DMS79 (cell line): ENCODE measurements around the gene MYCL.
A peak's percentile ranks its signal among the peaks of the same experiment; 100 is the strongest.
"Not testable (repeated sequence)": the region's sequence is repeated elsewhere in the genome, so short reads cannot be mapped to it uniquely, and the experiment has no call there.

ENCODE experiments used
- DNase-seq: peaks from one replicate; lab custom pipeline; 2025; lab: John Stamatoyannopoulos, UW

The MYCL gene

DNA sequence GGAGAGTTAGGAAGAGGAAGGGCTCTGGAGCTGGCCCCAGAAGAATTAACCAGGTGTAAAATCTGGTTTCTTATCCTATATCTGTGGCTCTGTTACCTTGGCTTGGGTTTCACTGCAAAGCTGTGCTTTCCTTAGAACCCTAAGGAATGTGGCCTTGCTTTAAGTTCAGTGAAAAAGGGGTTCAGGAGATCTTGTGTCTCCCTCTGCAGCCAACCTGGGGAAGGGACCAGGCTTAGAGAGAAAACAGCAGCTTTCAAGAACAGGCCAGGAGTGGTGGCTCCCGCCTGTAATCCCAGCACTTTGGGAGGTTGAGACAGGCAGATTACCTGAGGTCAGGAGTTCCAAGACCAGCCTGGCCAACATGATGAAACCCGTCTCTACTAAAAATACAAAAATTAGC is 16.1 kb upstream of the MYCL start:
- DNase-seq, result no peak

DNA sequence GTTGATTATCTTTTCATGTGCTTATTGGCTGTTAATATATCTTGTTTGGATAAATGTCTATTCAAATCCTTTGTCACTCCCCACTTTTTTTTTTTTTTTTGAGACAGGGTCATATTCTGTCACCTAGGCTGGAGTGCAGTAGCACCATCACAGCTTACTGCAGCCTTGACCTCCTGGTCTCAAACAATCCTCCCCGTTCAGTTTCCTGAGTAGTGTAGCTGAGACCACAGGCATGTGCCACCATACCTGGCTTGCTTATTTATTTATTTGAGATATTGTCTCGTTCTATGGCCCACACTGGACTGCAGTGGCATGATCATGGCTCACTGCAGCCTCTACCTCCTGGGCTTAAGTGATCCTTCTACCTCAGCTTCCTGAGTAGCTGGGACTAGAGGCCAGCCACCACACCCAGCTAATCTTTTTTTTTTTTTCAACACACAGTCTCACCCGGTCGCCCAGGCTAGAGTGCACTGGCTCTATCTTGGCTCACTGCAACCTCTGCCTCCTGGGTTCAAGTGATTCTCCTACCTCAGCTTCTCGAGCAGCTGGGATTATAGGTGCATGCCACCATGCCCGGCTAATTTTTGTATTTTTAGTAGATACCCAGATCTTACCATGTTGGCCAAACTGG is 13.9 kb upstream of the MYCL start:
- DNase-seq, result no peak

DNA sequence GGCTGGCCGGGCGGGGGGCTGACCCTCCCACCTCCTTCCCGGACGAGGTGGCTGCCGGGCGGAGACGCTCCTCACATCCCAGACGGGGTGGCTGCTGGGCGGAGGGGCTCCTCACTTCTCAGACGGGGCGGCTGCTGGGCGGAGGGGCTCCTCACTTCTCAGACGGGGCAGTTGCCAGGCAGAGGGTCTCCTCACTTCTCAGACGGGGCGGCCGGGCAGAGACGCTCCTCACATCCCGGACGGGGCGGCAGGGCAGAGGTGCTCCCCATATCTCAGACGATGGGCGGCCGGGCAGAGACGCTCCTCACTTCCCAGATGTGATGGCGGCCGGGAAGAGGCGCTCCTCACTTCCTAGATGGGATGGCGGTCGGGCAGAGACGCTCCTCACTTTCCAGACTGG is 11.4 kb upstream of the MYCL start:
- not testable (repeated sequence) for DNase-seq

DNA sequence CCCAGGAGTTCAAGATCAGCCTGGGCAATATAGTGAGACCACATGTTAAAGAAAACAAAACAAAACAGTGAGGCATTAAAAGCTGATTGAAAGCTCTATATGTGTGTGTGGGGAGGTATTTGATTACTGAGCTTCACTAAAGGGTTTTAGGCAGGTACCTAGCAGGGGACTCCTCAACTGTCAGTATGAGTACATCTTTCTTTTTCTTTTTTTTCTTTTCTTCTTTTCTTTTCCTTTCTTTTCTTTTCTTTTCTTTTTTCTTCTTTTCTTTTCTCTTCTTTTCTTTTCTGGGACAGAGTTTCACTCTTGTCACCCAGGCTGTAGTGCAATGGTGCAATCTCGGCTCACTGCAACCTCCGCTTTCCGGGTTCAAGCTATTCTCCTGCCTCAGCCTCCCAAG is 8.5 kb upstream of the MYCL start:
- DNase-seq, result no peak

DNA sequence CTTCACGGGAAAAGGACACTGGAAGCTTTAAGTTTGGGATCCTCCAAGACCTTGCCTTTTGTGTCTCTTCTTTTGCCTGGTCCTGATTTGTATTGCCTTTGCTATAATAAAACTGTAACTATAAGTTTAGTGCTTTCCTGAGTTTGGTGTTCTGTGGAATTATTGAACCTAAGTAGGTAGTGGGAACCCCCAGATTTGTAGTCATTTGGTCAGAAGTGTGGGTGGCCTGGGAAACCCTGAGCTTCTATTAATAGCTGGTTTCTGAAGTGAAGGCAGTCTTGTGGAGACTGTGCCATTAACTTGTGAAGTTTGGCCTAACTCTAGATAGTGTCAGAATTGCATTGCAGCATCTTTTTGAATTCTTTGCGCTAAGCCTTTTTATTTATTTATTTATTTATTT is 6.8 kb upstream of the MYCL start:
- DNase-seq, result no peak

DNA sequence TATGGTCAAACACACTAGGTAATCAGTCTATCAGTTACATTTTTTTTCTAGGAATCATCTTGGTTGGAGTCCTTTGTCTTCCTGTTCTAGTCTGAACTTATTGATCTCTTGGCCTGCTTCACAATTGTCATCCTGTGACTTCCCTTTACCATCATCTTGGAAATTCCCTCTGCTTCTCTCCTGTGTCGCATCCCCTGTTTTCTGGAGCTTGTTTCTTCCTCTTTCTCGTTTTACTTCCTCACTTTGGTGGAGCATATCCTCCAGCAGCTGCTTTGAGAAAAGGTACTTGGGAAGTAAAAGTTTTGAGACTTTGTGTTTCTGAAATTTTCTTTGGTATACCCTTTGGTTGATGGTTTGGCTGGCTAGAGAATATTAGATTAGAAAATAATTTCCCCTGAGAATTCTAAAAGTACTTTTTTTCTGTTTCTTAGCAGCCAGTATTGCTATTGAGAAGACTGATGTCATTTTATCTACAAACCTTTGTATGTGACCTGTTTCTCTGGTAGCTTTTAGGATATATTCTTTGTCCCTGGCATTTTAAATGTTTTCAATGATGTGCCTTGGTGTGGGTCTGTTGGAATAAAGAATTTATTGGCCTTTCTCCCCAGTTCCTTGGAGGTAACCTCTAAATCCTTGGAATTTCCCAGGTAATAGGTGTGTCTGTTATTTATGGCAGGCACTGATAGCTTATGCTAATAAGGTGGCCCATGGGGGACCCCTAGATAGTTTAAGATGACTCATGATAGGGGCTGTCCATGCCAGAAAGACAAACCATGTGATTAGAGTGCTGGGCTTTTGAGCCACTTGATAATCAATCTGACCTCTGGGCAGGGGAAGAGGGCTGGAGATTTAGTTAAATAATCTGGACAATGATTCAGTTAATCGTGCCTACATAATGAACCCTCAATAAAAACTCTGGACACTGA is 6.1 kb upstream of the MYCL start:
- no peak for DNase-seq

DNA sequence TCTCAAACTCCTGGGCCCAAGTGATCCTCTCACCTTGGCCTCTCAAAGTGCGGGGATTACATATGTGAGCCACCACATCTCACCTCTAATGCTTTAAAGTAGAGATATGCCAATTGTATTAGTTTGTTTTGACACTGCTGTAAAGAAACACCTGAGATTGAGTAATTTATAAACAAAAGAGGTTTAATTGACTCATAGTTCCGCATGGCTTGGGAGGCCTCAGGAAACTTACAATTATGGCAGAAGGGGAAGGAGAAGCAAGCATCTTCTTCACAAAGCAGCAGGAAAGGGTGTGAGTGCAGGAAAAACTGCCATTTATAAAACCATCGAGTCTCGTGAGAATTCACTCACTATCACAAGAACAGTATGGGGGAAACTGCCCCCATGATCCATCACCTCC is 3.5 kb upstream of the MYCL start:
- no peak for DNase-seq

DNA sequence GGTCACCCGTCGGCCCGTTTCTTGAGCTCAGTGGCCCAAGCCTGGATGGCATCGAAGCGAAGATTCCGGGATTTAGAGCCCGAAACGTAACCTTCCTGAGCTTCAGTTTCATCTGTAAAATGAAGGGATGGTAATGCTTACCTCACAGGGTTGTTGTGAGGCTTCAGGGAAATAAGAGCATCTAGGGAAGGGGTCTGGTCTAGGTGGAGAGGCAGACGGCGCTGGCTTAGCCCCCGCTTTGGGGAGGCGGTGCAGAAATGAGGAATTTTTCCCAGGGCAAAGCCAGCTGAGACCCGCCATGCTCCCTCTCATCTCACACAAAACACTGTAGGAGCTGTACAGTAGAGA is 717 bp upstream of the MYCL start:
- no peak for DNase-seq

DNA sequence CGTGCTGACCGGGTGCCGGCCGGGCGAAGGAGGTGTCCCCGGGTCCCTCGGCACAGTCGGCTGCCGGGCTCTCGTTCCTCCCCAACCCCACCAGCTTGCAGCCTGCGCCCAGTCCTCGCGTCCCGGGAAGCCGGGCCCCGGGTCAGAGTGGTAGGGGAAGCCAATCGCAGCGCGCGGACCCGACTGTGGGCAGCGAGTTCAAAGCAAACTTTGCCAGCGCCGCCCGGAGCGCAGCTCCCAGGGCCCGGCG is 328 bp downstream of the MYCL start:
- peak; percentile 28 for DNase-seq

DNA sequence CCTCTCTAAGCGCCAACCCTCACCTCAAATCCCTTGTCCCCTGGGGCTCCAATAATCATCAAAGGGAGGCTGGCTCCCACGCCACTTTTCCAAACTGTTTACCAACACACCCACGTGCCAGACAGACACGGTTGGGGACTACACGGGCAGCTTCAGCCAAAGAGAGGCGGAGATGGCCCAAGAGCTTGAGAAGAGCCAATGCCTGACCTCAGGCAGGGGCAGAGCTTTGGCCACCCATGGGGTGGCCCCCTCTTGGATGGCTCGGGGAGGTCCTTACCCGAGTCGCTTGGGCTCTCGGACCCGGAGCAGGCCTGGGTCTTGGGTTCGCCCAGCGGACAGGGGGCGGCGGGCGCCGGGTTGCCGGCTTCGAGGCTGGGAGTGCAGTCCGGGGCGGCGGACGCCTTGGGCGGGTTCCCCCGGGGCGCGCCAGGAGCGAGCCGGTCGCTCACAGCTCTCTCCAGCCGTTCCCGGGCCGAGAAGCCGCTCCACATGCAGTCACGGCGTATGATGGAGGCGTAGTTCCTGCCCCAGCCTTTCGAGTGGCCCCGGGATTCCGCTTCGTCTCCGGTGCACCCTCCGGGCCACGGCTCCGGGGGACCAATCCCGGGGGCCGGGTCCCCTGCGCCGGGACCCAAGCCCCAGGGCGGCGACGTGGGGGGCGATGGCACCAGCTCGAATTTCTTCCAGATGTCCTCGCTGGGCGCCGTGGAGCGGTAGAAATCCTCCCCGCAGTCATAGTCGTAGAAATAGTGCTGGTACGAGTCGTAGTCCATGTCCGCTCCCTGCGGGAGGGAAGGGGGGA is 854 bp downstream of the MYCL start:
- DNase-seq, result no peak

DNA sequence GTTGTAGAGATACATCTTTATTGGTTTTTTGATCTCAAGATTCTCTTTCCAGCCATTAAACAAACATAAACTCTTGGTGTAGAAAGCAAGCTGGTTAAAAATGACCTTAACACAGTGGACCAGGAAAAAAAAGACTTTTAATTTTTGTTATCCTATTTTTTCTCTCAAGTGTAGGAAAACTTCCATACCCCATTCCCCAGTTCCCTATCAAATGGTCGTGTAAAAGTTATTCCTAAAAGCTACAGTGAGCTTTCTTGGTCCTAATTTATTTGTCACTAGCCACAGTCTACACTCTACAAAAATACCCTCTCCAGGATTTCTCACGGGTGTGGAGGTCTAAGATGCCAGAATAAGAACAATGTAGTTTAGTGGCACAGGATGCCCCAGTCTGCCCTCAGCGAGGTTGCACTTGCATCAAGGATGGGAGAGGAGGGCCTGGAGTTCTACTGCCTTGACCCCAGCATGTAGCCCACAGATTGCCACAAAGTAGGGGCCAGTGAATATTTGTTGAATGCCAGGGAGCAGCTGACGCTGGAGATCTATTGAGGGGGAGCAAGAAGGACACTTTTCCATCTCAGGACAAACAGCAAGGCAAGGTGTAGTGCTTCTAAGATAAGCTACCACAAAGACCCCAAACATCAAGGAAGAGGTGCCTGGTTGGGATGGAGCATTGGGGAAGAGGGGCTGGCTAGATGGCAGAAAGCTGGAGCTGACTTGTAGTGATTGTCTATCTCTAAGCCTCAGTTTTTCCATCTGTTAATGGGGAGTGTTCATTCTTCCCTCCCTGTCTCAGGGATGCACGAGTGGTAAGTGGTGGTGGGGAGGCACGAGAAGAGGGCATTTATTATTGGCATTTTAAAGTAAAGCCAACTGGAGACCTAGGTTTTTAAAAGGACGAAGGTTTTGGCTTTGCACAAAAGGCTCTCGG is 1.8 kb downstream of the MYCL start:
- no peak for DNase-seq

DNA sequence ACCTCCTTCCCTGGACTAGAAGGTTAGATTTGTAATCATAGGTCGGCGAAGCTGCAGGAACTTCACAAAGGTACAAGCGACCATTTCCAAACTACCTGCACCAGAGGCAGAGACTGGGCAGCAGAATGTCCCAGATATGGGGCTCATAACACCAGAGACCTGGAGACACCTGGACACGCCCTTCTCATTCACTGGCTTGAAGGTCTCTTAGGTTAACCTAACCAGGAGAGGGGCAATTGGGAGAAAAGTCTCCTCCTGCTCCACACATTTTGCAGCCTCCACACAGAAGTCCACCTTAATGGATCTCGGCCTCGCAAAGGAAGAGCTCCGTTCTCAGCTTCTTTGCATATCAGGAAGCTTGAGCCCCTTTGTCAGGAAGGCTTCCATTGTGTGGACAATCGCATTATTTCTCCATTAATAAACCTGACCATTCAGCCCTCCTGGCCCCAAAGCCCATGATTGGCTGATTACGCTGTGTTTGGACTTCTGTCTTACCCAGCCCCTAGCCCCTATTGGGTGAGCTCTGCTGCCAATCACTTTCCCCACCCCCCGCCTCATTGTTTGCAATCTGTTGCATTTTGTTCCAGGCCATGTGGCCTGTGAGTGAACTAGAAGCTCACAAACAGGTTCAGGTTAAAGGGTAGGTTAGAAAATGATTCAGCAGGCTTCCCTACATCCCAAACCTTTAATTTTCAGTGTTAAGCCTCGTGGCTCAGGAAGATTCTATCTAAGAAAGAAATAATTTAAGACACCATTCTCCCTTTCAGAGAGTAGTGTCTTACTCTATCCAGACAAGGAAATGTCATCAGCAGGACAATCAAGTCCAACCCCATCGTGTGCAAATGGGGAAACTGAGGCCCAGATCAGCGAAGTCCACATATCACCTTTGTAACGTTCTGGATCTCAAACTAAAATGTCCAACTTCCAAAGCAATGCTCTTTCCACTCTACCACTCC is 2.8 kb downstream of the MYCL start:
- no peak for DNase-seq

DNA sequence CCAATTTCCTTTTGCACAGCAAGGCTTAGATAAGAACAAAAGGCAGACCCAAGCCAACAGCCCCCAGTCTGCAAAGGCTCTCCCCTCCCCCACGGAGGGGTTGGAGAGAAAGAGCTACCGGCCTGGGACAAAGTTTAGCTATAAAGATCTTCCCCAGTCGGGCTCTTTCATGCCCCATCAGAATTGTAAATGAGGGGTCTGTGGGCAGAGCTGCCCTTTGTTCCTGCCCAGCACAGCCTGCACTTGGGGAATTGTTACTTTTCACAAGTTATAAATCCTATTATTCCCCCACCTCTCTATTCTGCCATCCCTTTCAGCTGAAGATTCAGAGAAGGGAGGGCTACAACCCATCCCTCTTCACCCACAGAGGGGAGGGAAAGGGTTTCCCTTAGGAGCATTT is 3.5 kb downstream of the MYCL start:
- no peak for DNase-seq

DNA sequence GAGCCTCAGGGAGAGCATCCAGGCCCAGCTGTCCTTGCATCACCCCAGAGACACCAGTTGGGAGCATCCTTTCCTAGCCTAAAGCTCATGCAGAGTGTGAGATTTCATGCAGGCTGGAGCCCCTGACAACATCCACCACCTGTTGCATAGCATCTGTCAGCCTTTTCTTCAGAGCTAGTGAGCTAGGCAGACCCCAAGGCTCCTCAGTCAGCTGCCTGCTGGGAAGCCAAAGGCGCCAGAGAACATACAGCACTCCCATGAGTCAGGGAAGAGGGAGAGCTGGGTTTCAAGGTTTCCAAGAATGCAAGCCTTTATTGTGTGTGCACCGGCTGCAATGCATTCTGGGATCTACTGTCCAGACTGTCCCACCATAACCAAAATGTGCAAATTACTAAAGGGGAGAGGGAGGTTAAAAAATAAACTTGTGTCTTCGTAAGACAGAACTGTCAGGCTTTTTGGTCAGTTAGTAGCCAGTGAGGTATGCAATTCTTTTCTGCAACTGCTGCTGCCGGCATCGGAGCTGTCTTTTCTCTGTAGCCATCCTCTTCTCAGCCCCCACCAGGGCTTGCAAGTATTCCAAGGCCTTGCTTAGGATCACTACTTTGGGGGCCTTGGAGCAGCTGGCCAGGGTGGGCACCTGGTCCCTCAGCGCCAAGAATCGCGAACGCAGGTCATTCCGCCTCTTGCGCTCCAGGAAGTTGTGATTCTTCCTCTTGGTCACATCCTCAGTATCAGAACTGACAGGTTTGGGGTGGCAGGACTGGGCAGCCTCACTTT is 4.6 kb downstream of the MYCL start:
- no peak for DNase-seq

DNA sequence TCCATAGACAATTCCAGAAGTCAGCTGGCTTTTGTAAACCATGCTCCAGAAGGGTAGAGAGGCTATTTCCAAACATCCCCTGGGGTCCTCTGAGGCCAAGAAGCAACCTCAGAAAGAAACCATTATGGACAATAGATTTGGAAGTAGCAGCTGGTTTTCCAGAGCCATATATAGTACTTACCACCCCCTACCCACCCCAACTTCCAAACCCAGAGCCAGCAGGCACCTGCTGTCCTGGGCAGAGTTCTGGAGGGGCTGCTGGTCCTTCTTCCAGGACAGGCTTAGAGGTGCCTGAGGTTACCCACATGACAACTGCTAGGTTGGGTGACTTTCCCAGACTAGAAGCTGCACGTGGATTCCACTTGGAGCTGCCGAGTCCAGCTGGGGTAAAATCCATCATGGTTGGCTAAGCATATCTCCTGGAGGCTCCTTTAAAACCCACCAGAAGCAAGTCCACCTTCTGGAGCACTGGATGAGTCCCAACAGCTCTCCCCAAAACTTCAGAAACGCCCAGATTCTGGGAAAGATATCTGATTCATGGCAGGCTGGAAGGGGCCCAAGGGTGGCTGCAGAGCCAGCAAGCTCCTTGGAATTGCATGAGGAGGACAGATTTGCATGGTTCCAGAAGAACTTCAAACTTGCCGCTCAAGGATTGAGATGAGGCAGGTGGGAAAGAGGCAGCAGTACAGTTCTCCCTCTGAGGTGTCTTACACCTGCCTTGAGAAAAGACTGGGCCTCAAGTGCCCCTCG is 5.8 kb downstream of the MYCL start:
- no peak for DNase-seq

DNA sequence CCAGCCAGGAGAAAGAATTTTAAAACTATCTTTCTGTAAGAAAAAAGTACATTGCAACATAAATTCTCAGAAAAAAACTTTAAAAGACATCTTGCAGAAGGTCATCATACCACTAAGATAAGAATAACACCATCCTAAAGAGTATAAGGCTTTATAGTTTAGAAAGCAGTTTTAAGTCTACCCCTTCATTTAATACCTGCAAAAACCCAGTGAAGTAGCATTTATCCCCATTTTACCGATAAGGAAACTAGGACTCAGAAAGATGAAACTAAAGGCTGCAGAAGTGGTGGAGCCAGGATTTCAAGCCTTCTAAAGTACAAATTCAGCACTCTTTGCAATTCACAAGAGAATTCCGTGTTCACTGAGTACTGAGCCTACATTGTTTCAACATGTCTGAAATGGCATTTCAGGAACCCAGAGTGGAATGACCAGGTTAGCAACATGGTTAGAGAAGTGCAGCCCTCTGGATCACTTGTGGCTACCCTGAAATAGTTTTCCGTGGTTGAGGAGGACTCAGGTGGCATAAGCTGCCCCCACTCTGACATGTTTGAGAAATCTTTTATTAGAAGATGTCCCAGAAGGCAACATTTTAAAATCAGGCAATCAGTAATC is 6.7 kb downstream of the MYCL start:
- no peak for DNase-seq

DNA sequence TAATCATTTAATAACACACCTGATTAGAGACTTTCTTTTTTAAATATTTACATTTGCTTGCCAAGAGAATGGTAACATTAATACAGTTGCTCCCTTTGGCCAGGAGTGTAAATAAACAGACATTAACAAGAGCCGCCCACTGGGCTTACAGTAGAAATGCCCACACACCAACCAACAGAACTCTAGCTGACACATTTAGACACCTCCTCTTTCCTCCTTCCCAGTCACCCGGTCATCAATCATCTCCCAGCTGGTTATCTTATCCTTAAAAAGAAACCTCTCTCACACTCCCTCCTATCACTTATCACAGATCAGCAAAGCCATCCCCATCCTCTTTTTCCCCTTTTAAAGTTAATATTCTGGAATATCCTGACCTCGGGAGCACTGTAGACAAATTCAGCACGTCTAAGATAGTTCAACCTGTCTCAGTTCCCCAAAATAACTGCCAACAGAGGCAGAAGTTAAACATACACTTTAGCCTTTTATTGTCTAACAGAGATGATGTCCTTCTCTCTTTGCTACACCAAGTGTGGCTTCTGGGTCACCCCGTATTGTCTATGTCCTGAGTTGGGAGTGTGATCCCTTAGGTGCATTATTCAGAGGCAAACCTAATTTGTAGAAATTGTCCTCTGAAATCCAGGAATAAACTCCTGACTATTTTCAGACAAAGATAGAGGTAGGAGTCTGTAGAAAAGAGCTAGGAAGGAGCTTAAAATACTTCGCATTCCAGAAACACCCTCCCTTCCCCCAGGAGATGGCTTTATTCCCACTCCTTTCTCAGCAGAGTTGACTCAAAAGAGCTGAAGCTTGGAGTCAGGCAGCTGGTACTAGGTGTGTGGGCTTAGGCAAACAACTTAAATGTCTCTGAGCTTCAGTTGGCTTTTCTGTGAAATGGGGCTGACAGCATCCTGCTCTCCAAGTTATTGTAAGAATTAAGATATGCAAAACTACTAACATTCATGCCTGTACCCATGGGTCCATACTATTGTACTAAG is 8.8 kb downstream of the MYCL start:
- DNase-seq, result no peak

DNA sequence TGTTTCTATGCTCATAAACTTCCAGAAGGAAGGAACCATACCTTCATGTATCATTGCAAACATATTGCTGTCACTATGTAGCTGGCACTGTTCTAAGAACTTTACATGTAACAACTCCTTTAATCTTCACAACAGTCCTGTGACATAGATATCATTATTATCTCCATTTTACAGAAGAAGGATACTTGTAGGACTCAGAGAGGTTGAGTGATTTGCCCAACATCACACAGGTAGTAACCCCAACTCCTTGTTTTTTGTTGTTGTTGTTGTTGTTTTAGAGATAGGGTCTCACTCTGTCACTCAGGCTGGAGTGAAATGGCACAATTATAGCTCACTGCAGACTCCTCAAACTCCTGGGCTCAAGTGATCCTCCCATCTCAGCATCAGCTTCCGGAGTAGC is 10.8 kb downstream of the MYCL start:
- no peak for DNase-seq
